T1000 (cell line): Measurements from ENCODE around the gene FMN1.

ENCODE experiments used
- DNase-seq: peaks from one replicate; lab custom pipeline; 2025; ENCODE audit warnings: mixed read lengths; lab: John Stamatoyannopoulos, UW

Gene FMN1

DNA sequence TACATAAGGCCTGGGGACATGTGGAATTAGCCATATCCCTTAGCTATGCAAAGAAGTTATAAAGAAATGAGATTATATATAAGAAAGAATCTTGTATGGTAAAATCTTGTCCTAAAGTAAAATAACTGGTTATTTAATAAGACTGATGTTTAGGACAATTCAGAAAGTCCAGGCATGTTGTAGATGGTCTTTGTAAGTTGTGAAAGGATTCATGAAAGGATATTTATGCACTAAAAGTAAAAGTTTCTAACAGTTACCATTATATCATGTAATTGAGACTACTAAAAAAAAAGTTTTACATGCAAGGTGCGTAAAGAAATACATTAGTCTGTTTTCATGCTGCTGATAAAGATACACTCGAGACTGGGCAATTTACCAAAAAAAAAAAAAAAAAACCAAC, 146.3 kb downstream of the FMN1 start:
- DNase-seq: no peak

GRCh38 chr15:33047077-33047476, 147.4 kb downstream of the FMN1 start:
- DNase-seq: no peak

DNA sequence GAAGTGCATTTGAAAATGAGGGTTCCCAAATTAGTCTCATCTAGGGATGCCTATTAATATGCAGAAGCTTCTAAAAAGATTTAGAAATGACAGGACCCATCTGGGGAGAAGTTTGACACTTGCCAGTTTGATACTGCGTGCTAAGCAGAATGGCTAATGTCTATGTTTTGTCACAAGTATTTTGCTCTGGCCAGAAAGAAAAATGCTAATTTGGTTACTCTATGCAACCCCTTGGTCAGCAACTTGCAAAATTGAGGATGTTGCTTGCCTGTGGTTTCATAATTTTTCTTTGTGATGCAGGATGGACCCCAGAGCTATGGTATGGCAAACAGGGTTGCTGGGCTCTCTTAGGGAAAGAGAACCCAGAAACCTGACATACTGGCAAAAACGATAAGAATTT, 148.2 kb downstream of the FMN1 start:
- no peak for DNase-seq

GRCh38 chr15:33045066-33045810, 149.3 kb downstream of the FMN1 start:
- no peak for DNase-seq

GRCh38 chr15:33044598-33044997, 149.9 kb downstream of the FMN1 start:
- no peak for DNase-seq

GRCh38 chr15:33043636-33044035, 150.9 kb downstream of the FMN1 start:
- no peak for DNase-seq

GRCh38 chr15:33040496-33040895, 154.0 kb downstream of the FMN1 start:
- no peak for DNase-seq

DNA sequence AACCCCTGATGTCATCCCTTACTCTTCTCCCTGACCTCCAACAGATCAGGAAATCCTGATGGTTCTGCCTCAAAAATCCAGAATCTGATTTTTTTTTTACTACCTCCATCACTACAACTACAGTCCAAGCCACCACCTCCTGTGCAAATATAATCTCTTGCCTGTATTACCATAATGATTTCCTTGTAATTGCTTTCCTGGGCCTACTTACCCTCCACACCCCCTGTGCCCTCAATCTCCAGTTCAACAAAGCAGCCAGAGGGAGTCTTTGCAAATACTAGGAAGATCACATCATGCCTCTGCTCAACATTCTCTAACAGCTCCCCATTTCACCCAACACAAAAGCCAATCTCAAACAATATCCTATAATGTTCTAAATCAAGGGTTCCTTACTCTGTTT, 159.9 kb downstream of the FMN1 start:
- no peak for DNase-seq

DNA sequence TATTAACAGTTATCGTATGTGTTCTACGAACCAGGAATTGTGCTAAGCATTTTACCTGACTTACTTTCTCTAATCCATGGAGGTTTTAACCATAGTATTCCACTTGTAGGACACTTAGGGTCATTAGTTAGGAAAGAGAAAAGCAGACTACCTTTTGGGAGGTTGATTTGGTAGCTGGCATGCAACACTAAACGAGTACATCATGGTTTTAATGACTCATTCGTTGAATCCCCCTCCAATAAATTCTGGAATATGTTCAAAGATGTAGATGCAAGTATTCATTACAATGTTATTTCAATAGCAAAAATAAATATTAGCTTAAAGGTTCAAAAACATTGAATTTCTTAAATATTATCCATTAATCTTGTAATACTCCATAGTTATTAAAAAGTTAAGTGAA, 162.5 kb downstream of the FMN1 start:
- DNase-seq: no peak

DNA sequence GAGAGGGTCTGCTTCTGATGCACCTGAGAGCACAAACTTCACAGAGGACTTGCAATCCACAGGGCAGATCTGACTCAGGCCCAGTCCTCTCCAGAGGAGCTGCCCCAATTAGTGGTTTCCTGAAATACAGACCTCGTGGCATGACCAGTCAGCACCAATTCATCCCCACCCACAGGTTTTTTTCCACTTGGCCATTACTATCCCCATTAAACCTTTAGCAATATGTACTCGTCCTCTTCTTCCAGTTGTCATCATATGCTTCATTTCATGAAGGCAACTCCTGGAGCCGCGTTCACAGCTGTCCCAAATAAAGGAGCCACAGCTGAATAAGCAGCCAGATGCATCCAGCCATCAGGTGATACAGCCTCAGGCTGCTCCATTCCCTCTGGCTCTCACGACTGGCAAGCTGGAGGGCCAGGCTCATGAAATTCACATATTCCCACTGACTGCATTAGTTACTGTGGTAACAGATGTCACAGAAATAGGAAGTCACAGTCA, 163.1 kb downstream of the FMN1 start:
- no peak for DNase-seq

GRCh38 chr15:33030315-33030714, 164.2 kb downstream of the FMN1 start:
- DNase-seq: no peak

- no peak for DNase-seq
Observed at GRCh38 chr15:33029109-33029652, 165.3 kb downstream of the FMN1 start.

GRCh38 chr15:33028495-33028894, 166.0 kb downstream of the FMN1 start:
- DNase-seq: no peak

- no peak for DNase-seq
Observed at GRCh38 chr15:33027306-33028035, 167.0 kb downstream of the FMN1 start.

- DNase-seq: no peak
Observed at GRCh38 chr15:33026614-33027013, 167.9 kb downstream of the FMN1 start.

DNA sequence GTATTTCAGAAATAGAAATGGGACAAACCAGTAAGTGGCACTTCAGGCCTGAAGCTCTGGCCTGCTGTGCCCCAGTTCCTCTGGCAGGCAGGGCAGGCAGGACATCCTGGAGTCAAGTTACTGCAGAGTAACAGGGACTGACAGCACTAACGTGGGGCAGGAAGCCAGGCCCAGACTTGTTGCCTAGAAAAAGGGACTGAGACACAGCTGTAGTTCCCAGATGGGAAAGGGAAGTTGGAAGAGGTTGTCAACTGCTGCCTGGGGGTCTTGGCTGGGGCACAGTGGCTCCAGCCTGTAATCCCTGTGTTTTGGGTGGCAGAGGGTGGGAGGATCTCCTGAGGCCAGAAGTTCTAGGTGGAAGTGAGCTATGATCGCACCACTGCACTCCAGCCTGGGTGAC, 171.9 kb downstream of the FMN1 start:
- no peak for DNase-seq

GRCh38 chr15:33021806-33022389, 172.6 kb downstream of the FMN1 start:
- no peak for DNase-seq

- DNase-seq: no peak
Observed at GRCh38 chr15:33019354-33019981, 175.0 kb downstream of the FMN1 start.

DNA sequence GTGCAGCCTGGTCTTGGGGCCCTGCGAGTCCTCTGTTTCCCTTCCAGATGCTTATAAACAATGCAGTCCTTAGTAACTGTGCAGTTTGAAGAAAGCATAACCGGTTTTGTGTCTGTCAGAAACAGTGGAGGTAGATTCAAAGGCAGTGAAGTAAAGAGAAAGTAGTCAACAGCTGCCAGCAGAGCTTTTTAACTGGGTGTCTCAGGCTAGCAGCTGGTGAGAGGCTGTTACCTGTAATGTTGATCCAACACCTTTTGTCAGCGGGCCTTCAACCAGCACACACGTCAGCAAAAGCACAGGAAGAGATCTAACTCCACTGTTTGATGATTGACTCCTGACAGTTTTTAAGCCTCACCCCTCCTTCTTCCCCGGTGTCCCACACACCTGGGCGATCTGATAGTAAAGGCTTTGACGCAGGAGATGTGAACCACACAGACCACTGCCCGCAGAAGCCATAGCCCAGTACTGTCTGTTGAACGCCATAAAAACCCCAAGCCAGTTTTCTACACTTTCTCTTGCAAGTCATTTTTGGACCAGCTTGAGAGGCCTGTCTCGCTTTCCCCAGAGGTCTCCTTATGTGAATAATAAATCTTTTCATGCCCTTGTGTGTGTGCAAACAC, 178.0 kb downstream of the FMN1 start:
- no peak for DNase-seq

GRCh38 chr15:33014586-33014985, 179.9 kb downstream of the FMN1 start:
- DNase-seq: no peak

GRCh38 chr15:33013827-33014445, 180.6 kb downstream of the FMN1 start:
- DNase-seq: no peak
